Chondrocyte (in vitro differentiated cells): ENCODE measurements around the gene ALG9. TPM values are rescaled to one million over a fixed set of nuclear protein-coding genes. Genes with fewer than 3 reads are reported as not detected.

Experiments
- DNase-seq: peaks from one replicate; pipeline ENCODE4 v3.0.0; 2021; ENCODE audit warnings: mixed read lengths, low spot score
- H3K27ac Mint-ChIP-seq: one replicate; pipeline ENCODE4 v1.8.0; 2021; ENCODE audit warnings: mild to moderate bottlenecking, moderate library complexity, mixed read lengths; ENCODE audit not compliant: unreplicated experiment
- H3K27me3 Mint-ChIP-seq: 2 replicates; pipeline ENCODE4 v1.8.0; 2021; ENCODE audit warnings: low read depth, mixed read lengths
- H3K36me3 Mint-ChIP-seq: 2 replicates; pipeline ENCODE4 v1.8.0; 2021; ENCODE audit warnings: low read depth, mixed read lengths
- H3K4me1 Mint-ChIP-seq: 2 replicates; pipeline ENCODE4 v1.8.0; 2021; ENCODE audit warnings: low read depth, mild to moderate bottlenecking, mixed read lengths
- H3K4me3 Mint-ChIP-seq: one replicate; pipeline ENCODE4 v1.8.0; 2021; ENCODE audit warnings: mild to moderate bottlenecking, moderate library complexity, mixed read lengths; ENCODE audit not compliant: unreplicated experiment
- H3K9me3 Mint-ChIP-seq: 2 replicates; pipeline ENCODE4 v1.8.0; 2021; ENCODE audit warnings: low read depth, mixed read lengths
- CTCF ChIP-seq: fragments of 200-600 bp; sonication (generic); IDR thresholded peaks from 2 replicates; pipeline ENCODE4 v1.5.0; 2021; ENCODE audit warnings: antibody characterized with exemption, mild to moderate bottlenecking, moderate library complexity
- long read RNA-seq: library from polyadenylated mRNA; stranded (forward); transcript quantifications from one replicate; pipeline ENCODE4 v2.0.0, GENCODE V29; 2021
- total RNA-seq: library from RNA; stranded (reverse); gene quantifications from 3 replicates; pipeline ENCODE4 v1.2.1, GENCODE V29; 2021

Gene ALG9
- 28.9 to 34.5 TPM (median 29.8 TPM) in 3 replicates for total RNA-seq
- long read RNA-seq, transcript ALG9-214 (15 exons, 2,028 nt): major isoform, 11 of 33 reads
- long read RNA-seq, partial matches to known transcripts: 1 of 33 reads
- long read RNA-seq, other reads (novel, unspliced or antisense): 15 of 33 reads

- no peaks in the 10 kb centered on the region for H3K27me3 Mint-ChIP-seq
- peak; percentile 72 for TF ChIP-seq CTCF
- no peaks in the 10 kb centered on the region for H3K9me3 Mint-ChIP-seq
- peaks cover 15% of the 10 kb centered on the region for H3K4me1 Mint-ChIP-seq
- no peak for DNase-seq
- peak within 1 kb of the TSS; percentile 90 for H3K4me3 Mint-ChIP-seq
- H3K36me3 Mint-ChIP-seq: peaks cover 16% of the 10 kb centered on the region
- H3K27ac Mint-ChIP-seq: peak within 1 kb of the TSS; percentile 87
Measured at GRCh38 chr11:111870886-111871692, at the start of gene ALG9. Gene ALG9, minus strand, starts transcription at chr11:111871581. Its CDS starts 99 bp downstream, at chr11:111871482.

GRCh38 chr11:111920908-111921307 is 49.5 kb upstream of the ALG9 start:
- no peaks in the 10 kb centered on the region for H3K27me3 Mint-ChIP-seq
- no peak for TF ChIP-seq CTCF
- H3K4me1 Mint-ChIP-seq: peaks cover 71% of the 10 kb centered on the region
- no peaks in the 10 kb centered on the region for H3K36me3 Mint-ChIP-seq
- DNase-seq: no peak
- no peak overlapping the region for H3K27ac Mint-ChIP-seq
- H3K9me3 Mint-ChIP-seq: no peaks in the 10 kb centered on the region
- no peak overlapping the region for H3K4me3 Mint-ChIP-seq

GRCh38 chr11:111918390-111919256 is 47.2 kb upstream of the ALG9 start, which contains the start of gene C11orf52:
Gene C11orf52, plus strand, starts transcription at chr11:111918913. Its CDS starts 60 bp downstream, at chr11:111918973.
- no peak for TF ChIP-seq CTCF
- peak within 1 kb of the TSS; percentile 16 for H3K4me3 Mint-ChIP-seq
- H3K27ac Mint-ChIP-seq: peak within 1 kb of the TSS; percentile 63
- H3K36me3 Mint-ChIP-seq: no peaks in the 10 kb centered on the region
- no peak for DNase-seq
- H3K9me3 Mint-ChIP-seq: no peaks in the 10 kb centered on the region
- H3K27me3 Mint-ChIP-seq: no peaks in the 10 kb centered on the region
- H3K4me1 Mint-ChIP-seq: peaks cover 72% of the 10 kb centered on the region

- H3K36me3 Mint-ChIP-seq: no peaks in the 10 kb centered on the region
- no peak for TF ChIP-seq CTCF
- DNase-seq: no peak
- H3K27ac Mint-ChIP-seq: no peak overlapping the region
- H3K27me3 Mint-ChIP-seq: no peaks in the 10 kb centered on the region
- H3K9me3 Mint-ChIP-seq: no peaks in the 10 kb centered on the region
- no peak overlapping the region for H3K4me3 Mint-ChIP-seq
- peaks cover 72% of the 10 kb centered on the region for H3K4me1 Mint-ChIP-seq
Measured at GRCh38 chr11:111917788-111918187, 46.4 kb upstream of the ALG9 start.

- H3K36me3 Mint-ChIP-seq: no peaks in the 10 kb centered on the region
- H3K27me3 Mint-ChIP-seq: no peaks in the 10 kb centered on the region
- no peak overlapping the region for H3K27ac Mint-ChIP-seq
- H3K4me1 Mint-ChIP-seq: peaks cover 71% of the 10 kb centered on the region
- no peak for TF ChIP-seq CTCF
- H3K4me3 Mint-ChIP-seq: no peak overlapping the region
- H3K9me3 Mint-ChIP-seq: no peaks in the 10 kb centered on the region
- no peak for DNase-seq
Measured at GRCh38 chr11:111917312-111917711, 45.9 kb upstream of the ALG9 start.
